Activated CD8-positive, alpha-beta T cell treated with anti-CD3 and anti-CD28 coated beads for 36 hours (primary cell): ENCODE data around the gene AUTS2. TPM values are rescaled to one million over a fixed set of nuclear protein-coding genes. Genes with fewer than 3 reads are reported as not detected.

Experiments
- ATAC-seq: fragments of 200-7000 bp; cut with Tn5 transposase; one replicate; pipeline ENCODE4 v1.10.0; 2021; ENCODE audit warnings: mild to moderate bottlenecking, moderate library complexity
- CTCF ChIA-PET: fragments of 350-600 bp; sonication (Branson Sonifier 250); formaldehyde crosslinking; loops from one replicate; lab custom pipeline; 2021; ENCODE audit warnings: antibody characterized with exemption; lab: Charles Lee
- POLR2A ChIA-PET: fragments of 350-600 bp; sonication (Branson Sonifier 250); formaldehyde crosslinking; loops from one replicate; lab custom pipeline; 2021; ENCODE audit warnings: antibody characterized with exemption; lab: Charles Lee
- DNase-seq: peaks from one replicate; pipeline ENCODE4 v3.0.0-alpha.2; 2020
- H3K27ac Mint-ChIP-seq: one replicate; pipeline ENCODE4 v1.8.0; 2021; ENCODE audit warnings: mild to moderate bottlenecking, mixed read lengths
- H3K27me3 Mint-ChIP-seq: one replicate; pipeline ENCODE4 v1.8.0; 2021; ENCODE audit warnings: mixed read lengths
- H3K36me3 Mint-ChIP-seq: one replicate; pipeline ENCODE4 v1.8.0; 2021; ENCODE audit warnings: low read depth, mixed read lengths
- H3K4me1 Mint-ChIP-seq: one replicate; pipeline ENCODE4 v1.8.0; 2021; ENCODE audit warnings: low read depth, mixed read lengths
- H3K4me3 Mint-ChIP-seq: one replicate; pipeline ENCODE4 v1.8.0; 2021; ENCODE audit warnings: mild to moderate bottlenecking, moderate library complexity, mixed read lengths
- H3K9me3 Mint-ChIP-seq: one replicate; pipeline ENCODE4 v1.8.0; 2021; ENCODE audit warnings: mixed read lengths
- CTCF ChIP-seq: fragments of 200-600 bp; IDR thresholded peaks from one replicate; pipeline ENCODE4 v1.8.0; 2022; ENCODE audit warnings: antibody characterized with exemption, mild to moderate bottlenecking
- intact Hi-C: fragments of 100-400 bp; cut with micrococcal nuclease; formaldehyde crosslinking; loops from one replicate; pipeline ENCODE4 v1.10.0; 2022
- total RNA-seq, 2 experiments: library from RNA; stranded (reverse); gene quantifications; one replicate each; pipeline ENCODE4 v1.2.3, GENCODE V29; 2021

The AUTS2 gene
- total RNA-seq, 2 experiments from 2014 or later = 3.1 to 3.3 TPM

DNA sequence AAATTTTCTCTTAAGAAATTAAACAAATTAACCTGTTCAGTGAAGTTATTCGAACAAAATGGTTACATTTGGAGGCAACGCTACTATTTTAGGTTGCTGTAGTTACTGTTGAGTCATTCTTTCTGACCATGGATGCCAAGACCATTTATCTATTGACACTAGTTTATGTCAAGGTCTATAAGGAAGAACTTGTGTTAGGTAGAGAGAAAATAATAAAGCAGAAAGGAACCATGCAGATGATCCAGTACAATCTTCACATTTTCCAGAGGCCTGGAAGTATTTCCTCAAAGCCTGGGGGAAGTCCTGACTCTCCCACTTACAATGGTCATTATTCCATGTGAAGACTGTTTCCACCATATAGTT lies 925.7 kb downstream of the AUTS2 start:
- intact Hi-C loops = no loop called here
- Mint-ChIP-seq H3K4me3 (no peak overlapping the region), H3K27me3 (peaks cover 3% of the 10 kb centered on the region), H3K4me1 (no peaks in the 10 kb centered on the region), H3K9me3 (no peaks in the 10 kb centered on the region), H3K36me3 (no peaks in the 10 kb centered on the region), H3K27ac (no peak overlapping the region)
- ChIA-PET POLR2A (no interaction called here), CTCF (no interaction called here)
- DNase-seq = no peak
- no peak for ATAC-seq
- no peak for TF ChIP-seq CTCF

DNA sequence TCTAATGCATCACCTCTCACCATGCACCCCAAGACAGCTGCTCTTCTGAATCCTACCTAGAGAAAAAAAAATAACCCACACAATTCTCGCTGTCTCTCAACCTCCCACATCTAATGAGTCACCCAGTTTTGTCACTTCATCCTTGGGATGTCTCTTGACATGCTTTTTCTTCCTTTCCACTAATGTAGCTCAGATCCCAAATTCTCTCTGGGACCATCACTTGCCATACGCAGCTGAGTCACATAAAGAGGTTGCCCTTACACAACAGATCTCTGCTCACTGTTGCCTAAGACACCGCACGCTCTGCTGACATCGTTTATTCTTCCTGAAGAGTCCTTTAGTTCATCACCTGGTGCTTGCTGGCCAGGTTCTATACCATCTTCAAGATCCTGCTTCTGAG lies 927.7 kb downstream of the AUTS2 start:
- intact Hi-C loops = no loop called here
- ChIA-PET POLR2A (no interaction called here), CTCF (no interaction called here)
- H3K4me3 Mint-ChIP-seq = no peak overlapping the region
- no peak overlapping the region for H3K27ac Mint-ChIP-seq
- ATAC-seq (no peak), DNase-seq (no peak)
- H3K9me3 Mint-ChIP-seq = no peaks in the 10 kb centered on the region
- H3K27me3 Mint-ChIP-seq = peaks cover 3% of the 10 kb centered on the region
- no peaks in the 10 kb centered on the region for H3K36me3 Mint-ChIP-seq
- no peaks in the 10 kb centered on the region for H3K4me1 Mint-ChIP-seq
- TF ChIP-seq CTCF = no peak

DNA sequence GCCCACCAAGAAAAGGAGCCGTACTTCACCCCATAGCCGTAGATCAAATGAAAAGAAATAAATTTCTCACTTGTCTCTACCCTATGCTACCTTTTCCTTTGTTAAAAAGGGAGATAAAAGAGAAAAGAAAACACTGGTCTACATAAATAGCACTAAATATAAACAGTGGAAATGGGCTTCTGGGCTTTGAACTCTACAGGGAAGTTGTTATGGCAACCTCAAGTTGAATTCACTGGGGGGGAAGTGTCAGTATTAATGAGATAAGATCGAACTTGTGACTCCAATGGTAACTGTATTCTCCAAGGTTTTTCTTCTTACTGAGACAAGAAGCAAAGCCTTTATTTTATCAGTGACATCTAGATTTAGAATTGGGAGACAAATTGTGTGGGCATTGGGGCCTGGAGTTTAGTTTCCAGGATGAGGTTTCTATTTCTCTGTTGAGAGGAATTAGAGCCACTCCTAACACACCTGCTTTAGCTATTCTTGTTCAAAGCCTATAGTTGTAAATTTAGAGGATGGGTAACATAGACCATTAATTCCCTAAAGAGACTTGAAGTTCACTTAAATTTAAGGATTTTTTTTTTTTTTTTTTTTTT lies 929.3 kb downstream of the AUTS2 start:
- Mint-ChIP-seq H3K4me3 (no peak overlapping the region), H3K27me3 (peaks cover 2% of the 10 kb centered on the region), H3K36me3 (no peaks in the 10 kb centered on the region), H3K27ac (no peak overlapping the region), H3K9me3 (no peaks in the 10 kb centered on the region), H3K4me1 (no peaks in the 10 kb centered on the region)
- DNase-seq = no peak
- ATAC-seq = no peak
- CTCF ChIA-PET = no interaction called here
- intact Hi-C loops = no loop called here
- no peak for TF ChIP-seq CTCF
- POLR2A ChIA-PET = no interaction called here

DNA sequence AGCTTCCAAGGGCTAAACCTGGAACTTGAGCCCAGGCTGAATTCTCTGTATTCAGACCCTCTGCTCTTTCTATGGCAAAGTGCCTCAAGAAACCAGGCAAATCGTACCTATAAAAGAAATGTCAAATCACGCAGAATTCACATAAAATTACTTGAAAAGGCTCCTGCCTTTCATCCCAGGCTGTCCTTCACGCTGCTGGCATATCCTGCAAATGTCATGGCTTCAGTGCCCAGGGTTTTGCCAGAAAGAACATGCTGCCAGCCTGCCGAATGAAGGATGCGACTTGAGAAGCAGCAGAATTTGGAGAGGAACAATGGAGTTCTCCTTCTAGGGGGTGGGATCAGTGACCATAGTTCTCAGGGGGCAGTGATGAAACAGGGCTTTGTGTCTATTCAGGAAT lies 931.2 kb downstream of the AUTS2 start:
- Mint-ChIP-seq H3K27ac (no peak overlapping the region), H3K27me3 (peaks cover 2% of the 10 kb centered on the region), H3K36me3 (no peaks in the 10 kb centered on the region), H3K4me3 (no peak overlapping the region), H3K4me1 (no peaks in the 10 kb centered on the region), H3K9me3 (no peaks in the 10 kb centered on the region)
- ATAC-seq (no peak), DNase-seq (no peak)
- POLR2A ChIA-PET = no interaction called here
- no peak for TF ChIP-seq CTCF
- CTCF ChIA-PET = no interaction called here
- intact Hi-C loops = no loop called here

DNA sequence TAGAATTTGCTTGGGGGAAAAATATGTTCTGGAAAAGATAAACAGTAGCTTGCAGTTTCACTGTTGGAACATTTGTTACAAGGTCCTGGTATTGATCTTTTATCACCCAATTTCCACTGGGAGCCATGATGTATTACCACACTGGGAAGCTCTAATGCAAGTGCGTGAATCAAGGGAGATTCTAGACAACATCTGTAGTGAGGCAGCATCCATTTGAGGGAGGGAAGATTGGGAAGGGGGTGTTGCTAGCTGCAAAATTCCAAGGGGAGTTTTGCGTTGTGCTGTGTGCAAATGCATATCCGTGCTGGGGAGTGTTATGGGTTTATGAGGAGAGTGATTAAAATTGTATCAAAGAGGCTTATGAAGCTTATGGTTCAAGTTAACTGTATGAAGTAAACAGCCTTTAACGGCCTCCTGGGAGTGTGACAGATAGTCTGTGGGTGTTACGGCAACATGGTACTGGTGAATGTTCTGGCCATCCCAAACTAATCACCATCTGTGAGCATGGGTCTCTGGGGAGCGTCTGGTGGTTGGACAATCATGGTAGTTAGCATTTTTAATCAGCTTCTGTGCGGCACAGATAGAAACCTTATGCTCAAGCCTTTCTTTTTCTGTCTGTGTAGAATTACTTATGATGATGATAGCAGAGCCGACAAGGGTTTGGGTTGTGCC lies 931.8 kb downstream of the AUTS2 start:
- peaks cover 2% of the 10 kb centered on the region for H3K27me3 Mint-ChIP-seq
- no peaks in the 10 kb centered on the region for H3K4me1 Mint-ChIP-seq
- DNase-seq (no peak), ATAC-seq (no peak)
- H3K27ac Mint-ChIP-seq = no peak overlapping the region
- intact Hi-C loops = no loop called here
- TF ChIP-seq CTCF = no peak
- CTCF ChIA-PET = no interaction called here
- no peak overlapping the region for H3K4me3 Mint-ChIP-seq
- POLR2A ChIA-PET = no interaction called here
- H3K9me3 Mint-ChIP-seq = no peaks in the 10 kb centered on the region
- no peaks in the 10 kb centered on the region for H3K36me3 Mint-ChIP-seq
